HL-60/S4 treated with retinoic acid at 250 ng/mL for 4 days and 3 days (cell line): ENCODE results near the gene GINS2.

Source experiments
- in situ Hi-C: fragments of 300-500 bp; cut with MboI; formaldehyde crosslinking; loops from 2 replicates; pipeline ENCODE4 v1.7.0; 2022; ENCODE audit warnings: low sequenced_read_pairs

GINS2 gene

GRCh38 chr16:85688586-85689284 lies at the start of gene GINS2:
GINS2 (minus strand) TSS chr16:85688954; CDS start chr16:85688898, 56 bp downstream.
- in situ Hi-C loops: no loop called here

GRCh38 chr16:85736921-85737320 lies 48.2 kb upstream of the GINS2 start:
- in situ Hi-C loops: no loop called here

- in situ Hi-C loops: no loop called here
Observed at GRCh38 chr16:85735946-85736345, 47.2 kb upstream of the GINS2 start.

- in situ Hi-C loops: no loop called here
Observed at GRCh38 chr16:85735225-85735635, 46.5 kb upstream of the GINS2 start.

GRCh38 chr16:85734311-85735017 lies 45.7 kb upstream of the GINS2 start:
- in situ Hi-C loops: no loop called here

- in situ Hi-C loops: no loop called here
Observed at GRCh38 chr16:85733839-85734170, 45.1 kb upstream of the GINS2 start.

GRCh38 chr16:85733155-85733838 lies 44.5 kb upstream of the GINS2 start:
- in situ Hi-C loops: no loop called here

- in situ Hi-C loops: no loop called here
Observed at GRCh38 chr16:85731179-85731578, 42.4 kb upstream of the GINS2 start.

GRCh38 chr16:85730186-85730465 lies 41.4 kb upstream of the GINS2 start:
- in situ Hi-C loops: no loop called here

- in situ Hi-C loops: no loop called here
Observed at GRCh38 chr16:85729452-85730185, 40.9 kb upstream of the GINS2 start.

GRCh38 chr16:85728879-85729278 lies 40.1 kb upstream of the GINS2 start:
- in situ Hi-C loops: no loop called here

- in situ Hi-C loops: no loop called here
Observed at GRCh38 chr16:85724936-85725335, 36.2 kb upstream of the GINS2 start.

GRCh38 chr16:85724126-85724879 lies 35.5 kb upstream of the GINS2 start:
- in situ Hi-C loops: no loop called here

GRCh38 chr16:85722128-85722893 lies 33.6 kb upstream of the GINS2 start:
- in situ Hi-C loops: no loop called here

- in situ Hi-C loops: no loop called here
Observed at GRCh38 chr16:85720302-85720637, 31.5 kb upstream of the GINS2 start.

- in situ Hi-C loops: no loop called here
Observed at GRCh38 chr16:85719605-85720301, 31.0 kb upstream of the GINS2 start.

GRCh38 chr16:85718682-85719081 lies 29.9 kb upstream of the GINS2 start:
- in situ Hi-C loops: no loop called here

GRCh38 chr16:85718153-85718477 lies 29.4 kb upstream of the GINS2 start:
- in situ Hi-C loops: no loop called here

GRCh38 chr16:85717393-85718152 lies 28.8 kb upstream of the GINS2 start:
- in situ Hi-C loops: no loop called here
